ENCODE measurements around the gene PPIA. TPM values are rescaled to one million over a fixed set of nuclear protein-coding genes. Genes with fewer than 3 reads are reported as not detected.

PPIA gene
- polyA plus RNA-seq, 1 of the 3 experiments (the other 2 are of a cell fraction) = 6,267 TPM

GRCh38 chr7:44793919-44794318, 2.6 kb upstream of the PPIA start:
- Histone ChIP-seq H3K9ac (no peak overlapping the region), H3K36me3 (replicated peaks in 1 of 2; ENCODE audit: control insufficient read depth in 1 of 2, insufficient read depth in 2 of 2, low read length in 1 of 2) (peaks cover 8 to 13% of the 10 kb centered on the region in 2 experiments), H3K27ac (ENCODE audit: low read depth in 2 of 2, low read length in 1 of 2) (no peak overlapping the region), H3K4me3 (ENCODE audit: low read depth in 2 of 2, low read length in 1 of 2) (no peak overlapping the region), H3K4me2 (no peak overlapping the region), H3K4me1 (ENCODE audit: control insufficient read depth in 1 of 2, insufficient read depth in 2 of 2, low read depth in 1 of 2, low read length in 1 of 2) (peaks cover 4 to 5% of the 10 kb centered on the region in 2 experiments; a peak in 3 of 4 replicates), H3K9me2 (no peaks in the 10 kb centered on the region), H3K27me3 (ENCODE audit: insufficient read depth) (no peaks in the 10 kb centered on the region), H4K20me1 (ENCODE audit: insufficient read depth) (peaks cover 16% of the 10 kb centered on the region), H3F3A (replicated peaks; ENCODE audit: insufficient read depth) (peaks cover 27% of the 10 kb centered on the region), H3K9me3 (no peaks in the 10 kb centered on the region), H2AFZ (ENCODE audit: low read depth) (no peak overlapping the region), H3K79me2 (ENCODE audit: insufficient read depth) (peaks cover 41% of the 10 kb centered on the region)
- TF ChIP-seq YY1 (IDR thresholded peaks at IDR 0.05; ENCODE audit: low read depth) = no peak
- TF ChIP-seq ELF1 (IDR thresholded peaks at IDR 0.05) = no peak
- no peak for TF ChIP-seq IRF3 (IDR thresholded peaks at IDR 0.05; ENCODE audit: low read depth, low read length)
- TF ChIP-seq USF2 (IDR thresholded peaks at IDR 0.05; ENCODE audit: borderline replicate concordance, low read depth, low read length) = no peak
- TF ChIP-seq NRF1 (IDR thresholded peaks at IDR 0.05; ENCODE audit: low read depth, low read length) = no peak
- no peak for TF ChIP-seq GABPA (IDR thresholded peaks at IDR 0.05; ENCODE audit: low read depth)
- no peak for TF ChIP-seq RCOR1 (IDR thresholded peaks at IDR 0.05; ENCODE audit: low read length)
- TF ChIP-seq RAD21 (IDR thresholded peaks at IDR 0.05; ENCODE audit: low read length) = no peak
- no peak for TF ChIP-seq POLR2AphosphoS5 (IDR thresholded peaks at IDR 0.05; ENCODE audit: low read depth, low read length)
- no peak for TF ChIP-seq TEAD4 (IDR thresholded peaks at IDR 0.05; ENCODE audit: borderline replicate concordance, insufficient read depth)
- TF ChIP-seq RXRA (IDR thresholded peaks at IDR 0.05; ENCODE audit: borderline replicate concordance, low read depth) = no peak
- TF ChIP-seq CHD2 (IDR thresholded peaks at IDR 0.05; ENCODE audit: low read length, partially characterized antibody) = no peak
- no peak for TF ChIP-seq REST (IDR thresholded peaks at IDR 0.05; ENCODE audit: low read depth, low read length)
- TF ChIP-seq FOSL2 (IDR thresholded peaks at IDR 0.05; ENCODE audit: borderline replicate concordance, low read depth) = no peak
- TF ChIP-seq GATA2 (CRISPR knock-in tag; IDR thresholded peaks at IDR 0.05) = no peak
- TF ChIP-seq EP300 (IDR thresholded peaks at IDR 0.05; ENCODE audit: borderline replicate concordance in 1 of 2, low read depth in 1 of 2, low read length in 1 of 2) = no peak
- TF ChIP-seq FOXM1 (IDR thresholded peaks at IDR 0.05; ENCODE audit: low read depth) = no peak
- CTCF ChIA-PET = interaction anchor here (1.4 to 3.0 kb wide), 3 partner anchors 32 to 54 kb away, joined by 3 to 12 read pairs (median 4); partner anchors contain the start of gene H2AZ2
- DNase-seq = no peak
- POLR2A ChIA-PET = no interaction called here
- WGBS (ENCODE audit: low lambda C conversion rate) = 87% methylated on average over 5 of the region's 5 CpGs
